ENCODE measurements around the gene KRT23.

The KRT23 gene, protein sequence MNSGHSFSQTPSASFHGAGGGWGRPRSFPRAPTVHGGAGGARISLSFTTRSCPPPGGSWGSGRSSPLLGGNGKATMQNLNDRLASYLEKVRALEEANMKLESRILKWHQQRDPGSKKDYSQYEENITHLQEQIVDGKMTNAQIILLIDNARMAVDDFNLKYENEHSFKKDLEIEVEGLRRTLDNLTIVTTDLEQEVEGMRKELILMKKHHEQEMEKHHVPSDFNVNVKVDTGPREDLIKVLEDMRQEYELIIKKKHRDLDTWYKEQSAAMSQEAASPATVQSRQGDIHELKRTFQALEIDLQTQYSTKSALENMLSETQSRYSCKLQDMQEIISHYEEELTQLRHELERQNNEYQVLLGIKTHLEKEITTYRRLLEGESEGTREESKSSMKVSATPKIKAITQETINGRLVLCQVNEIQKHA

DNA sequence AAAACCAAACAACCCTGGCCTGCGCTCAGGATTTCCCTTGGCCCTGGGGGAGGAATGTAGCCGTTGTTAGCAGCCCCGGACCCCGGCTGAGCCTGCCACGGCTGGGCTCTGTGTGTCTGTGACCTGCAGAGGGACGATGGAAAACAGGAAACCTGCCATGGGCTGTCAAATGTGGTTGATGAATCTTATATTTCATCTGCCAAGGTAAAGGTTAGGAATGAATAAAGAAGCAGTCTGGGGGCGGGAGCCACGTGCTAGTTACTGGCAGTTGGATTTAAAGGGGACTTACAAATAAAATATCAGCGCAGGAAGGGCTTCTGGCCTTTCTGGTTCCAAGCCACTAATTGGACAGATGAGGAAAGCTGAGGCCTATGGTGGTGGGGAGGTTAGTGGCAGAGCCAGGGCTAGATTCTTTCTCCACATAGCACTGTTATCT, at the start of gene KRT23:
Gene KRT23, minus strand, starts transcription at position 263 of the 436 bp plus-strand sequence. CDS start 1,043 bp downstream, outside the sequence.
- no peak for DNase-seq

DNA sequence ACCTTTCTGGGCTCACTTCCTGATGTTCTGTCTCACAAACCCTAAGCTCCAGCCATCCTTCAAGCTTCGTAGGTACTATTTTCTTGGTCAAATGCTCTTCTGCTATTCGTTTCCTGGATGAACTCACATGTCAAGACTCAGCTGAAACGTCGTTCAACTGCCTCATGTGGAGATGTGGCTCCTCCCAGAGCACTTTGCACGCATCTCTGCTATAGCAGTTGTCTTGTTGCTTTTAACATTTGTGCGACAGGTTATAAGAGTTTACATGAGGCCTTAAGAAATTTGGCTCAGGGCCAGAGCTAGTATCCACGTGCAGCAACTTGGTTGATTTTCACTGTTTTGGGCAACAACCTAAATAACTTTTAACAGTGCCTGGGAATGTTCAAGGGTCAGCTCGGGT, 49.5 kb upstream of the KRT23 start:
- DNase-seq: no peak

DNA sequence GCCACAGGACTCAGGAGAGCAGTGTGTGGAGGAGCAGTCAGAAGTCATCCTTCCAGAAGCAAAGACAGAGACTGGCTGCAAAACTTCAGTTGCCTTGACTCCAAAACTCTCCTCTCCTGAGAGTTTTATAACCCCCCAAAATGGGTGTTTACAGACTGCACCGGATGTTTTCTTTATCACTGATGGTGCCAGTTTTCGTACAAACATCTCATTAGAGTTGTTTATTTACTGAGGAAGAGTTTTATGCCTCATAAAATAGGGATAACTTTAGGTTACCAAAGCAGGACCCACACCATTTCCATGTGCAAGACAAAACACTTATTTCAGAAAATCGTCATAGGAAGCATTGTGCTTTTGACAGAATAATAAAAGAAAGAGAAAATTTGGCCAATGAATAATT, 46.8 kb upstream of the KRT23 start, which contains the start of gene KRT40:
Gene KRT40, minus strand, starts transcription at position 101 of the 400 bp plus-strand sequence. Its CDS starts 53 bp downstream, at position 48.
- DNase-seq: no peak

DNA sequence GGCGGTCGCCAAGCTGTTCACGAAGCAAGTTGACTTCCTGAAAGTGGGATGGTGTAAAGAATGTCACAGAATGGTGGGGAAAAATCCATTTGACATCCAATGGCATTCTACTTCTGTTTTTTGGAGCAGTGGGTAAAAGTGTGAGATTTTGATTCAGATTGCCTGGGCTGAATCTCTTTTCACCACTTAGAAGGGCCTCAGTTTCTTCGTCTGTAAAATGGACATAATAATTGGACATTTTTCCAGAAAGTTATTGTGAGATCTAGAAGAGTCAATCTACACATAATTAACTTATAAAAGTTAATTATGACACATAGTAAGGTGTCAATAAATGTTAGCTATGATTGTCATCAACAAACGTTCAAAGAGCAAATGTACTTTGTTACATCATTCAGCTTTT, 43.7 kb upstream of the KRT23 start:
- DNase-seq: no peak

DNA sequence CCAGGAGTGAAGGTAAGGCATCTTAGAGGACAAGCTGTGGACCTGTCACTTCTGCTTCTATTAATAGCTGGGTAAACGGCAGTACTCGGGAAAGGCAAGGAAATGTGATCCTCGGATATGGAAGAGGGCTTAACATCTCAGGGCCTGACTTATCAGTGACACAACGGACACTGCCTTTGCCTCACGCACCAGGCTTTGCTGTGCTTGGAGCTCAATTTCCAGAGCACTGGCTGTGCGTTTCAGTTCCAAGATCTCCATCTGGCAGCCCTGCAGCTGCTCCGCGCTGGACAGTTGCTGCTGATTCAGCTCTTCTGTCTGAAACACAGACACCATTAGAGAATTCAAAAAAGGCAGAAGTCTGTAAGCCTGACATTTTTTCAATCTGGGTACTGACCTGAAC, 43.1 kb upstream of the KRT23 start:
- no peak for DNase-seq

DNA sequence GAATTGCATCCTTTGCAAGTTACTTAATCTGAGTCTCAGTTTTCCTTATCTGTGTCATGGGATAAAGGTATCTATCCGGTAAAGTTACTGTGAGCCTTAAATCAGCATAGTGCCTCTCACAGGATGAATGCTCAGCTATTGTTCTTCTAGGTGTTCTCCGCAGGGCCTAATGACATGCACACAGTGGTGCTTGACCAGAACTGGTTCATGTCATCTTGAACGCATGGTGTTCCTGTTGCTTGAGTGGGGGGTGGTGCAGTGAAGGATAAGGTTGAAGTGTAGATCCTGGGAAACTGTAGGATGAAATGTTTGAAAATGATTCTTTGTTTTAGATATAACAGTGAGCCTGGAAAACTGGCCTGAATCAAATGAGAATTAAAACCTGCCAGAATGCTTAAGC, 42.7 kb upstream of the KRT23 start:
- DNase-seq: no peak

DNA sequence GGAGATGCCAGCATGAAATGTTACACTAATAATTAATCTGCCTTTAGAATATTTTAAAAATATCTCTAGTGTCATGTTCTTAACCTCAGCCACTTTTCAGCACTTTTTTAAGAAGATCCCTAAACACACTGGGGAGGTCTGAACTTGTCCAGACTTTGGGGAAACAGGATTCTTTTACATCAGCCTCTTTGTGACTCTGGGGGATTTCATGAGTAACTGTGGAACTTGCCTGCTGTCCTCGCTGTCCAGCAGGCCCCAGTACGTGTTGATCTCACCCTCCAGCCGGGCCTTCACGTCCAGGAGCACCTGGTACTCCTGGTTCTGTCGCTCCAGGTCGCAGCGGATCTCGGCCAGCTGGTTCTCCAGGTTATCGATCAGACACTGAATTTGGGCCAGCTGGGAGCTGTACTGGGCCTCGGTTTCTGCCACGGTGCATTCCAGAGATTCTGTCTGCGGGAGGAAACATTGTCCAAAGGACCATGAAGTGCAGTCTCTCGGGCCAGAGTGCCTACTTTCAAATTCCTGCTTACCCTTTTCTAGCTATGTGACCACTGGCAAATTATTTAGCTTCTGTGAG, 41.2 kb upstream of the KRT23 start:
- DNase-seq: no peak

DNA sequence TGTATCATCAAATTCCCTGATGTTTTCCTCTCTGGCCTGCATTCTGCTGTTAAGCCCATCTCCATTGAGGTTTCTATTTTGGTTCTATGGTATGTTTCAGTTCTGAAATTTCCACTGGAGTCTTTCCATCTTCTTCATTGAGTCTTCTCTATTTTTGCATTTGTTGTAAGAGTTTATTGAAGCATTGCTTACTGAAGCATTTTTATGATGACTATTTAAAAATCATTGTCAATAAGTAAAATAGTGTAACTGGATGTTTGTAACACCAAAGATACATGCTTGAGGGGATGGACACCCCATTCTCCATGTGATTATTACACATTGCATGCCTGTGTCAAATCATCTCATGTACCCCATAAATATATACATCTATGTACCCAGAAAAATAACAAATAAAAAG, 38.1 kb upstream of the KRT23 start:
- DNase-seq: no peak

DNA sequence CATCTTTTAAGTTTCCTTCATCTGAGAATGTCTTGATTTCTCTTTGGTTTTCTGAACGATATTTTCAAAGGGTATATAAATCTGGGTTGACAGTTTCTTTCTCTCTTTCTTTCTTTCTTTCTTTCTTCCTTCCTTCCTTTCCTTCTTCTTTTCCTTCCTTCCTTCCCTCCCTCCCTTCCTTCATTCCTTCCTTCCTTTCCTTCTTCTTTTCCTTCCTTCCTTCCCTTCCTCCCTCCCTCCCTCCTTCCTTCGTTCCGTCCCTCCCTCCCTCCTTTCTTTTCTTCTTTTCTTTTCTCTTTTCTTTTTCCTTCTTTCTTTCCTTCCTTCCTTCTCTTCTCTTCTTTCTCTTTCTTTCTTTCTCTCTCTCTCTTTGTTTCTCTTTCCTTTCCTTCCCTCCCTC, 36.9 kb upstream of the KRT23 start:
- DNase-seq: no peak

DNA sequence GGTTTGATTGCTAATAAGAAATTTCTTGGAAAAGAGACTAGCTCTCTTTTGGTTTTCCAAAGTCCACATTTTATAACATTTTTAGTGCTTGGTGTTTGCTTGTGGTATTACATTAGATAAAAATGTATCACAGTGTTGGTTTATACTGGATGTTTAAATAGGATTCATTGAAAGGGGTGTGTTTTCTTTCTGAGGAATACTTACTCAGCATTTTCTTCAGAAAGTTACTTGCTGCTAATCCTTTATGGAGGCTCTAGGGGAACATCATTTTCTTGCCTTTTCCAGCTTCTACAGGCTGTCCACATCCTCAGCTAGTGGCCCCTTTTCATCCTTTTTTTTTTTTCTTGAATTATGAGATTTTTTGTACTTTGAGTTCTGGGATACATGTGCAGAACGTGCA, 30.1 kb upstream of the KRT23 start:
- DNase-seq: no peak

DNA sequence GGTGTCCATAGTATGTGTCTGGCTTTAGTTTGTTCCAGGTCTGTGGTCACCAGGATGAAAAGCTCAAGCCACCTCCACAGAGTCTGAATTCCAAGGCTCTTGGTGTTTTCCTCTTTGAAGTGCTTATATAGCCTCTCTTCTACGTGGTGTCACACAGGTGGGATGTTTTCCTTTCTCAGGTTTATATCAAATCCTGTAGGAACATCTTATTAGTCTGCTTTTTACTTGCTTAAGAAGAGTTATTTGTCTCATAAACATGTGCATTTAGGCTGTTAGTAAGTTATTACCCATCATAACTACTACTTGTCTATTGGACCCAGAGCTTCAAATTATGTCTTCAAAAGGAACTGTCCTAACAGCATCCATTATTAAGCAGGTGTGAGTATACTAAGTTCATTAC, 29.4 kb upstream of the KRT23 start, which contains the start of gene KRT39:
Gene KRT39, minus strand, starts transcription at position 101 of the 400 bp plus-strand sequence. Its CDS starts 92 bp downstream, at position 9.
- no peak for DNase-seq

DNA sequence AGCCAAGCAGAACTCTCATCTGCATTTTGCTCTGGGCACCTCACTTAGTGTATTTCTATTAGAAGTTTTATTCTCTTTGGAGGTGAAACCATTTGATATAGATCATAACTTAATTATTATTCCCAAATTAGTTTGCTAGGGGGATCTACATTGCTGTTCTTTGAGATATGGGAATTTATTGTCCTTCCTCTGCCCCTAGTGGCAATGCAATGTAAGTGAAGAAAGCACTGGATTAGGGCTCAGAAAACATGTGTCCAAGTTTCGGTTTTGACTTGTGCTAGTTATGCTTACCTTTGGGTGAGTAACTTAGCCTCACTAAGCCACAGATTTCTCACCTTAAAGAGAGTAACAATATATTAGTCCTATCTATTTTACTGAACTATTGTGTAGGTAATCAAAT, 26.4 kb upstream of the KRT23 start:
- peak in 1 of 2 donors; percentile 31 for DNase-seq

DNA sequence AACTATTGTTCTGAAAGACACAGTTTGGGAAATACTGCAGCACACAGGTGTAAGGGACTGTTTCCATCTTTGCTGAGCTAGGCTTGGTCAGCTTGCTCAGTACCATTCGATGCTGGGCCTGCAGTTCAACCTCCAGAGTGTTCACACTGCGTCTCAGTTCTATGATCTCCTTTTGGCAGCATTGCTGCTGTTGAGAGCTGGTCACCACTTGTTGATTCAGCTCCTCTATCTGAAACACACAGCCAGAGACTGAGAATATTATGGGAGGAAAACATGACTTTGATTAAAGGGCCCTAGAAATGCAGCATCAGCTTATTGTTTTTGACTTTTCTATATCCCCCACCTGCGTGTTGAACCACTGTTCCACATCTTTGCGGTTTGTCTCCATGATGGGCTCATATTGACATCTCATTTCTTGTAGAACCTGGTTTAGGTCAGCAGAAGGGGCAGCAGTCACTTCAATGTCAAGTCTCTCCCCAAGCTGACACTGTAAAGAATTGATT, 24.7 kb upstream of the KRT23 start:
- no peak for DNase-seq

DNA sequence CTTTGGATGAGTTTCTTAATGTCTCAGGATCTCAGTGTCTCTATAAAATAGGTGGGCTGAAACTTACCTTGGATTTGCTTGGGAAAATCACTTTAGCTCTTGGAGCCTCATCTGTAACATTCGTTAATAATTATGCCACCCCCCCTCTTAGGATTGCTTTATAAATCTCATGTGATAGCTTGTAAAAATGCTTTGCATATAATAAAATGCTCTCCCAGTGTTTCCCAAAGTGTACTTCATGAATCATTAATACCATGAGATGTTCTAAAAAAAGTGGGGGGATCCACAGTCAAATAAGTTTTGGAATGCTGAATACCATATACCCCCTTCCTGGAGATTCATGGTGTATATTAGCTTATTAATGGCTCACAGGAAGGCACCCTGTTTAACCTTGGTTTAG, 24.1 kb upstream of the KRT23 start:
- no peak for DNase-seq

DNA sequence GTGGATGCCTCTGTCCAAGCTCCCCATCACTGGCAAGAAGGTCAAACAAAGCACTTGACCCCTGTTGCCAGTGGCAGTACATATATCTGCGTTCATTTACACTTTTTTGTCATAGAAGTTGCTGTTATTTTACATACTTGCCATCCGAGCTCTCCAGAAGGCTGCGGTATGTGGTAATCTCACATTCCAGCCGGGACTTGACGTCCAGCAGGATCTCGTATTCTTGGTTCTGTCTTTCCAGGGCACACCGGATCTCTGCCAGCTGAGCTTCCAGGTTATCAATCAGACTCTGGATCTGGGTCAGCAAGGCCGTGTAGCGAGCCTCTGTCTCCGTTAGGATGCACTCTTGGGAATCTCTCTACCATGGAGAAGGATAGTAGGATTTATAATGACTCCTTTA, 22.7 kb upstream of the KRT23 start:
- no peak for DNase-seq

DNA sequence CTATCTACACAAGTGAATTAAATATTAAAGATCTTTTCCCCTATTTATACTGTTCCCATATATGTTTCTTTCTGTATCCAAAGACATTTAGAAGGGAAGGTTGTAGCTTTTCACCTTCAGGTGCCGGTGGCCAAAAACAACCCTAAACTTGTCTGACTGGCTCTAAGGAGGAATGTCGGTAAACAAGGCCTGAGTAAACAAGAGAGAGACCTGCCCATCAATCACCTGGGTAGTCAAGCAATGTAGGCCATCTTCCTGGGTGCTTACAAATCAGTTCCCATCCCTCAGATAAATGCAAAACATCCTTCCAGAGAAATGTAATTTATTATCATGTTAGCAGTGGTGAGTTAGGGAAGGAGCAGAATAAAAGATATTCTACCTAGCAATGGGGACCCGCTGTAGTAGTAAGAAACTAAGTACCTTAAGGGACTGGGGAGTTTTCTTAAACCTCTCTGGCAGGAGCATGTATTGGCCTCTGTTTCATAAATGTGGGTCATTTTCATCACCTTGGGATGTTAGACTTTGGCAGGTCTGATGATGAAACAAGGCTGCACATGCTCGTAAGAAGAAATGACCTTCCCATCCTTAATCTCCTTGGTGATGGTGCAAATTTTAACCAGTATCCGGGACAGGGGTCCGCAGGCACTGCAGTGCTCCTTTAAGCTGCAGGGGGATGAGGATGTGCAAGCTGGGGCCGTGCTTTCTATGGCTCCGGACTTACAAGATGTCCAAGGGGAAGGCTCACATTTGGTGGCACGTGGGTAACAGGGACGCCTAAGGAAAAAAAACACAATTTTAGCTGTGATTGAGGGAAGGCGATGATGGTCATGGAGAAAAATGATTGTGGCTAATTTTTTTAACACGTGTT, 20.9 kb upstream of the KRT23 start:
- DNase-seq: no peak

DNA sequence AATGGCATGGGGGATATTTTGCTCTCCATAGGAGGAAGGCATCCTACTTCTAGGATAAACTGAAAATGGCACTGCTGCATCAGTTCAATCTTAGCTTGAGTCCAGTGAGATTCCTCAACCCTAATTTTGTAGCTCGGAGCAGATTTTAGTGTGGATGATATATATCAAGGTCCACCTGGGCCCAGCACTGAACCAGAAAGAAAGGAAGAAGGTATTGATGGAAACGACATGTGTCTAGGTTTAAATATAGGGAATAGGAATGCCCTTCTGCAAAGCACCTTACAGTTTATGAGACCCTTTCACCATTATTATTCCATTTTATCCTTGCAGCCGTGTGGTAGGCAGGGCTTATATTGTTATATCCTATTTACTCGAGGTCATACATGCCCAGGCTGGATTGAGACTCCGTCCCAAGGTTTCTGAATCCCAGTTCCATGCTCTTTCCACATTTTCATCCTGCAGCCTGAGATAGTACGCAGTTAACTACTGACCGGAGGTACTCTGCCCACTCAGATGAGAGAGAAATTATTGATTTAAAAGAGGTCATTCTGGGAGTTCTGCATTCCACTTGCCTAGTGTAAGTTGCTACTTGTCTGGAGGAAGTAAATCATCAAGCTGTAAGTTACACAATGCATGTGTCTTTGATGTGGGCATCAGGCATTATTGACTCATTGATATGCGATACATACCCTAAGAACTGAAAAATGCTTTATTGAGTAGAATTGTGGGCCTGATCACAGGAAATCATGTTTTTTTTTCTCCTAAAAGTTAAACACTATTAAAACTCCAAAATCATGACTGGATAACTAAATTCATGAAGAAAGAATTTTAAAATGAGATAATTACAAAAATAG, 19.2 kb upstream of the KRT23 start:
- no peak for DNase-seq

DNA sequence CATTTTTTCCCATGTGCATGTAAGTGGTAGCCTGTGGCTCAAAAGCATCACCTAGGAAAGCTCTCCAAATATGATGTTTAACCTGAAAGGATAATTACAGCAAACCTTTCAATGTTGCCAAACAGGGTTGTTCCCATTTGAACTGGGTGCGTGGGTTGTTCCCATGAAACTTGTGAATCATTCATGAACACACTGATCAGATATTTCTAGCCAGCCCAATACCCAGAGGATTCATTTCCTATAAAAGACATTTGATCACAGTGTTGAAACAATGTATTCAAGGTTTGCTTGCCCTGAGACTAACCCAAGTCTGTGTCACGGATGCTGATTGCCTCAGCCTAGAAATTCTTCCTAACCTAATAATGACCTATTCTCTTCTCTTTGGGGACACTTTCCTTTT, 16.4 kb upstream of the KRT23 start:
- no peak for DNase-seq

DNA sequence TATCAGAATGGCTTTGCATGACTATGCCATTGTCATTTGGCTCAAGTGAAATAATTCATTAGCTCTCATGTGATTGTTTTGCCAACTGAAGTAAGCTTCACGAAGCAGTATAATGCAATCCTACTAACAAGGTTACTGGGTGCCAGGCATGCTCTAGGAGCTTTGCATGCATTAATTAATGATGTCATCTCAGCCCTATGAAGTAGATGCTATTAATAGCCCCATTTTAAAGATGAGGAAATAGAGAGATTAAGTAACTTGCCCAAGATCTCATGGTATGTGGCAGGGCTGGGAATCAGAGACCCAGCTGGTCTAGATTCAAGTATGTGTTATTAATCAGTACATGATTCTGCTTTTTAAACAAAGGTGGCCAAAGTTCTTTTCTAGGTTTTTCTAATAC, 15.2 kb upstream of the KRT23 start:
- no peak for DNase-seq

DNA sequence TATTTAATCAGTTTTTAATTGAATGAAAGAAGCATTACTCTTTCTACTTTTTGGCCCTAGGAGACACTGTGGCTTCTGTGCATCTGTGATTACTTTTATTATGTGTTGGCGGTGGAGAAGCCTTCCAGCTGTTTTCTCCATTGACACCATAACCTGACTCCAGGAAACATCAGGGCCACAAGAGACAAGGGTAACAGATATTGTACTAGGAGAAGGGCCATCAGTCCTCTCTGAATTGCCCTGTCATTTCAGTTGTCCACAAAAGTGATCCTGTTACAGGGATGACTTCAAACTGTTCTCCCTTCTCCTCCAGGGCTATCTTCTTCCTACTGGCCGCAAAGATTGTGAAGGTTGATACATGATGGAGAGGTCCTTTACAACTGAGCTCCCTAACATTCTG, 14.7 kb upstream of the KRT23 start:
- DNase-seq: no peak

DNA sequence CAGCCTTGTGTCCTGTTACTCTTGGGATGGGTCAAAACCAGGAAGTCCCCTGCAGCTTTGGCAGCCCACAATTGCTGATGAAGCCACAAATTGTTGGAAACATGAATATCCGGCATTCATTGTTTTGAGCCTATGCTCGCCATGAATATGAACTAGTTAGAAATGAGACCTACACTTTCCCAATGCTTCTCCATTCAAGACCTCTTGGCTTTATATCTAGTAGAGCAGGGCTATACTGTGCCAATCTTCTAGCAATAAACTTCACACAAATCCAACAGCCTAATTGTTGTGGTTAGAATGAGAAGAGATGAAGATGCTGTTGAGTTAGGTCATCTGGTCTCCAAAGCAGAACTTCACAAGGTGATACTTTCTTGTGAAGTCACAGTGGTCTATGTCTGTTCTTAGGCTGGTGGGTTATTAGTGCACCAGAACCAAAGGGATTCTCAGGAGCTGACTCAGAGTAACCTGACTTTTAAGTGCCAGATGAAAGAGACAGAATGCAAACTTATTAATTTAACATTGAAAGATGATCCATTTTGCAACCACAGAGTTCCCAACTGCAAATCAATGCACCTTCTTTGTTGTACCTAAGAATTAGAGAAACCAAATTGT, 13.7 kb upstream of the KRT23 start:
- no peak for DNase-seq

DNA sequence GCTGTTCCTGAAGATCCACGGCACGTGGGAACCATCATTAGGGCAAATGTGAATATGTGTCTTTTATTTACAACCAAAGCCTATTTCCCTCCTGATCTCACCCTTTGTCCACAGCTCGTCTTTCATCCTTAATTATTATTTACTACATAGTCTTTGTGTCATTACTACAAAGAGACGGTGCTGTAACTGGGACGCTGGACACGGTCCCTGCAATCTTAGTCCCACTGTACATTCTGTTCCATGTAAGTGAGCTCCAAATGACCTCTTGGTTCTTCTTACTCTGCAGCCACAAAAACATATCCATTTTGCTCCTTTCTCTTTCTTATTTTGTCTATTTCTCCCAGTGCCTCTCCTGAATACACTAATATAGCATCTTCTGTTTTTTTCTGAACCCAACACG, 12.7 kb upstream of the KRT23 start:
- DNase-seq: no peak
